Caco-2 (cell line): ENCODE data around the gene OR2D2. TPM values are rescaled to one million over a fixed set of nuclear protein-coding genes. Genes with fewer than 3 reads are reported as not detected.

Source experiments
- BruUV-seq: library from RNA; stranded (reverse); fragments of 400-500 nt; replicated peaks from 2 replicates; lab custom pipeline; 2021; lab: Mats Ljungman, UMichigan
- CTCF ChIA-PET: fragments of 300-600 bp; sonication (Branson Sonifier 250); formaldehyde crosslinking; loops from one replicate; lab custom pipeline; 2022; ENCODE audit warnings: antibody characterized with exemption; lab: Charles Lee
- POLR2A ChIA-PET: fragments of 300-600 bp; sonication (Branson Sonifier 250); formaldehyde crosslinking; loops from one replicate; lab custom pipeline; 2022; ENCODE audit warnings: antibody characterized with exemption; lab: Charles Lee
- DNase-seq, 2 experiments: peaks; one replicate each; pipeline versions ENCODE4 v3.0.0 to v3.0.0-alpha.2; 2020 to 2022
- H3K27me3 ChIP-seq: replicated peaks from 2 replicates; pipeline ENCODE4 v1.6.0; 2011; ENCODE audit warnings: low read length; ENCODE audit not compliant: control insufficient read depth, insufficient read depth
- H3K36me3 ChIP-seq: 2 replicates; pipeline ENCODE4 v1.5.1; 2011; ENCODE audit warnings: low read length; ENCODE audit not compliant: control insufficient read depth, insufficient read depth
- H3K4me1 ChIP-seq: fragments of 250-450 bp; sonication (Bioruptor Pico); 2 replicates; pipeline ENCODE4 v1.5.1; 2020; ENCODE audit warnings: mild to moderate bottlenecking
- H3K4me3 ChIP-seq: 2 replicates; pipeline ENCODE4 v1.5.1; 2011; ENCODE audit warnings: low read depth, mild to moderate bottlenecking, control low read depth, low read length
- H3K9me3 ChIP-seq: fragments of 250-450 bp; sonication (Bioruptor Pico); 2 replicates; pipeline ENCODE4 v1.5.1; 2020; ENCODE audit warnings: mild to moderate bottlenecking, moderate library complexity
- H3K27ac Mint-ChIP-seq: one replicate; pipeline ENCODE4 v1.8.0; 2022; ENCODE audit warnings: mixed read lengths; ENCODE audit not compliant: unreplicated experiment
- H3K27me3 Mint-ChIP-seq: one replicate; pipeline ENCODE4 v1.8.0; 2022; ENCODE audit warnings: mixed read lengths; ENCODE audit not compliant: insufficient read depth, unreplicated experiment
- H3K36me3 Mint-ChIP-seq: one replicate; pipeline ENCODE4 v1.8.0; 2022; ENCODE audit warnings: mild to moderate bottlenecking, mixed read lengths; ENCODE audit not compliant: insufficient read depth, unreplicated experiment
- H3K4me1 Mint-ChIP-seq: one replicate; pipeline ENCODE4 v1.8.0; 2022; ENCODE audit warnings: low read depth, mixed read lengths; ENCODE audit not compliant: unreplicated experiment
- H3K4me3 Mint-ChIP-seq: one replicate; pipeline ENCODE4 v1.8.0; 2022; ENCODE audit warnings: mild to moderate bottlenecking, moderate library complexity, mixed read lengths; ENCODE audit not compliant: unreplicated experiment
- H3K9me3 Mint-ChIP-seq: one replicate; pipeline ENCODE4 v1.8.0; 2022; ENCODE audit warnings: mixed read lengths; ENCODE audit not compliant: unreplicated experiment
- CTCF ChIP-seq, 2 experiments: fragments of 200-600 bp in 1 of 2; IDR thresholded peaks; 1 replicate in 1 of 2; 2 replicates in 1 of 2; pipeline versions ENCODE4 v1.5.1 to v1.8.0; 2011 to 2022; ENCODE audit warnings: antibody characterized with exemption in 1 of 2, control low read depth in 1 of 2, inconsistent platforms in 1 of 2, low read depth in 1 of 2, low read length in 1 of 2, mild to moderate bottlenecking in 1 of 2, moderate library complexity in 1 of 2; ENCODE audit not compliant: insufficient read depth in 1 of 2, severe bottlenecking in 1 of 2, unreplicated experiment in 1 of 2
- intact Hi-C: fragments of 100-400 bp; cut with micrococcal nuclease; formaldehyde crosslinking; loops from one replicate; pipeline ENCODE4 v1.10.0; 2022; ENCODE audit not compliant: unreplicated experiment
- total RNA-seq: library from RNA; stranded (reverse); gene quantifications from 2 replicates; pipeline ENCODE4 v1.2.3, GENCODE V29; 2022

The OR2D2 gene
- total RNA-seq, 1 experiment from 2014 or later: not detected

- Histone ChIP-seq H3K27me3 (no peaks in the 10 kb centered on the region), H3K9me3 (no peaks in the 10 kb centered on the region), H3K4me3 (no peak overlapping the region), H3K36me3 (no peaks in the 10 kb centered on the region), H3K4me1 (no peaks in the 10 kb centered on the region)
- ChIA-PET CTCF (no interaction called here), POLR2A (no interaction called here)
- H3K4me1 Mint-ChIP-seq: no peaks in the 10 kb centered on the region
- peaks cover 7% of the 10 kb centered on the region for H3K27me3 Mint-ChIP-seq
- no peak overlapping the region for H3K4me3 Mint-ChIP-seq
- no peaks in the 10 kb centered on the region for H3K9me3 Mint-ChIP-seq
- no peak for TF ChIP-seq CTCF (IDR thresholded peaks at IDR 0.05; ENCODE audit: insufficient read depth in 1 of 2, low read depth in 1 of 2, low read length in 1 of 2, severe bottlenecking in 1 of 2, unreplicated experiment in 1 of 2)
- H3K27ac Mint-ChIP-seq: no peak overlapping the region
- intact Hi-C loops: no loop called here
- DNase-seq: no peak
- no peaks in the 10 kb centered on the region for H3K36me3 Mint-ChIP-seq
- BruUV-seq: no TSS peak
Observed at GRCh38 chr11:6931146-6931713, 38.9 kb upstream of the OR2D2 start.

DNA sequence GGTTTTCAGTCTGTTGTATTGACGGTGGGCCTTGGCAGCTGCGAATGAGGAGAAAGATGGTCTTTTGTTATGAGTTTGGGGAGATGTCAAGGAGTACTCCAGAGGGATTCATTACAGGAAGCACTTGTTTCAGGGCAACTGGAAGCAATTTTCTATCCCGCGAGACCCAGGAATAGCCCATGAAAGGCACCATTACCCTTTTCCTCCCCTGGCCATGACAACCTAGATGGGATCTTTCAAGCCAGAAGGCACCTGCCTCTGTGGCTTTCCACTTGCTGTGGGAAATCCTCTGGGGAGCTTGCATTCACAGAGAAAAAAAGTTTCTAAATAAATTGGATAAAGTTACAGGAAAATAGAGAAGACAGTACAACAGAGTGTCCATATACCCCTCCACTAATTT lies 36.6 kb upstream of the OR2D2 start:
- Histone ChIP-seq H3K4me1 (no peaks in the 10 kb centered on the region), H3K4me3 (no peak overlapping the region), H3K9me3 (no peaks in the 10 kb centered on the region), H3K27me3 (no peaks in the 10 kb centered on the region), H3K36me3 (no peaks in the 10 kb centered on the region)
- BruUV-seq: no TSS peak
- intact Hi-C loops: no loop called here
- no peak for DNase-seq
- H3K4me3 Mint-ChIP-seq: no peak overlapping the region
- peaks cover 3% of the 10 kb centered on the region for H3K27me3 Mint-ChIP-seq
- POLR2A ChIA-PET: no interaction called here
- no peak overlapping the region for H3K27ac Mint-ChIP-seq
- no peaks in the 10 kb centered on the region for H3K36me3 Mint-ChIP-seq
- CTCF ChIA-PET: no interaction called here
- TF ChIP-seq CTCF (IDR thresholded peaks at IDR 0.05; ENCODE audit: insufficient read depth in 1 of 2, low read depth in 1 of 2, low read length in 1 of 2, severe bottlenecking in 1 of 2, unreplicated experiment in 1 of 2): no peak
- no peaks in the 10 kb centered on the region for H3K9me3 Mint-ChIP-seq
- no peaks in the 10 kb centered on the region for H3K4me1 Mint-ChIP-seq

DNA sequence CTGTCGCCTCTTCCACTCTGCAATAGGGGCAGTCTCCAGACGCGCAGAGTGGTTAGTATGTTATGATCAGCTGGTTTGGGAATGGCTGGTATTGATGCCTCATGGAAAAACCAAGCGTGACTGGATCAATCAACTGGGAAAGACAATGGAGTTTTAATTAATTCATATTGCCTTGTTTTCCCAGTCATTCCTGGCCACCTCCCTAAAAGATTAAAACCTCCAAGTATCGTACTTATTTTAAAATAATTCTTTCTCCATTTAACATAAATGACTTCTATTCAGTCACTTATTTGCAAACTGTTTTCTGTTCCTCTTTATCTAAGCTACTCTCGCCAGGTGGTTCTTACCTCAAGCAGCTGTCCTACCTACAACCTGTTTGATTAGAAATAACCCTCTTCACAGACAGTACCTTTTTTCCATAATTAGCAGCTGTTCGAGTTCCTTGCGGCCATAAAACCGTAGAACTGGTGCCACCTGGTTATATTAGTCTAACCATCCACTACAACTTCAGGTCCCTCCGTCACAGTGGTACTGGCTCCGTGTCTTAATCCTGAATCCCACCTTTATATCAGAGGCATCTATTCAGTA lies 34.8 kb upstream of the OR2D2 start:
- Mint-ChIP-seq H3K4me1 (no peaks in the 10 kb centered on the region), H3K9me3 (no peaks in the 10 kb centered on the region), H3K36me3 (no peaks in the 10 kb centered on the region), H3K27ac (no peak overlapping the region), H3K4me3 (no peak overlapping the region), H3K27me3 (no peaks in the 10 kb centered on the region)
- Histone ChIP-seq H3K4me3 (no peak overlapping the region), H3K9me3 (no peaks in the 10 kb centered on the region), H3K36me3 (no peaks in the 10 kb centered on the region), H3K27me3 (no peaks in the 10 kb centered on the region), H3K4me1 (no peaks in the 10 kb centered on the region)
- ChIA-PET POLR2A (interaction anchor here (0.6 kb wide), 1 partner anchor 23 kb away, joined by 4 read pairs; no protein-coding TSS in a partner anchor), CTCF (no interaction called here)
- no peak for DNase-seq
- no peak for TF ChIP-seq CTCF (IDR thresholded peaks at IDR 0.05; ENCODE audit: insufficient read depth in 1 of 2, low read depth in 1 of 2, low read length in 1 of 2, severe bottlenecking in 1 of 2, unreplicated experiment in 1 of 2)
- intact Hi-C loops: no loop called here
- no TSS peak for BruUV-seq
